B cell (primary cell): Measurements from ENCODE around the gene MX1. TPM values are rescaled to one million over a fixed set of nuclear protein-coding genes. Genes with fewer than 3 reads are reported as not detected.
A peak's percentile ranks its signal among the peaks of the same experiment; 100 is the strongest.

Source experiments
- ATAC-seq: fragments of 200-7000 bp; cut with Tn5 transposase; one replicate; pipeline ENCODE4 v1.10.0; 2021; ENCODE audit warnings: low read depth, mild to moderate bottlenecking, moderate number of reproducible peaks, moderate library complexity
- CTCF ChIA-PET: fragments of 350-600 bp; sonication (Branson Sonifier 250); formaldehyde crosslinking; loops from one replicate; lab custom pipeline; 2021; ENCODE audit warnings: antibody characterized with exemption, inconsistent platforms; lab: Charles Lee
- POLR2A ChIA-PET: fragments of 350-600 bp; sonication (Branson Sonifier 250); formaldehyde crosslinking; loops from one replicate; lab custom pipeline; 2021; ENCODE audit warnings: antibody characterized with exemption; lab: Charles Lee
- DNase-seq: peaks from one replicate; pipeline ENCODE4 v3.0.0; 2013
- H2AFZ ChIP-seq: 2 replicates; pipeline ENCODE4 v1.6.1; 2012; ENCODE audit warnings: mild to moderate bottlenecking, low read depth, low read length; ENCODE audit not compliant: insufficient read depth, poor library complexity, severe bottlenecking
- H3K27ac ChIP-seq, 2 donors: 1 replicate in 1 of 2; 2 replicates in 1 of 2; pipeline ENCODE4 v1.5.1; 2012 to 2013; ENCODE audit warnings: low read length in 2 of 2, mild to moderate bottlenecking in 2 of 2, moderate library complexity in 1 of 2
- H3K27me3 ChIP-seq, 4 experiments: fragments of 200-600 bp in 1 of 4; sonication (generic) in 1 of 4; replicated peaks in 1 of 4; 1 replicate in 2 of 4; 2 replicates in 2 of 4; pipeline versions ENCODE4 v1.6.1 to v1.7.0; 2013 to 2016; ENCODE audit warnings: low read length in 3 of 4, mild to moderate bottlenecking in 2 of 4, mixed read lengths in 1 of 4, moderate library complexity in 1 of 4; ENCODE audit not compliant: insufficient read depth in 4 of 4, control insufficient read depth in 3 of 4; ENCODE audit errors: control extremely low read depth in 1 of 4
- H3K36me3 ChIP-seq, 2 experiments: replicated peaks in 1 of 2; 1 replicate in 1 of 2; 2 replicates in 1 of 2; pipeline versions ENCODE4 v1.6.1 to v1.7.1; 2013; ENCODE audit warnings: low read length in 1 of 2; ENCODE audit not compliant: insufficient read depth in 2 of 2, control insufficient read depth in 1 of 2; ENCODE audit errors: control extremely low read depth in 1 of 2, extremely low read depth in 1 of 2
- H3K4me1 ChIP-seq, 2 donors: fragments of 200-600 bp in 1 of 2; sonication (generic) in 1 of 2; 1 replicate in 1 of 2; 2 replicates in 1 of 2; pipeline versions ENCODE4 v1.5.1 to v1.6.1; 2013 to 2017; ENCODE audit warnings: low read length in 2 of 2; ENCODE audit not compliant: control insufficient read depth in 2 of 2, insufficient read depth in 2 of 2
- H3K4me2 ChIP-seq: replicated peaks from 2 replicates; pipeline ENCODE3; 2012; ENCODE audit warnings: mild to moderate bottlenecking, low read depth, low read length; ENCODE audit not compliant: poor library complexity, severe bottlenecking
- H3K4me3 ChIP-seq, 5 experiments: fragments of 200-600 bp in 1 of 5; sonication (generic) in 1 of 5; 1 replicate in 3 of 5; 2 replicates in 2 of 5; pipeline versions ENCODE4 v1.5.1 to v1.7.0; 2011 to 2016; ENCODE audit warnings: low read length in 4 of 5, mild to moderate bottlenecking in 4 of 5, low read depth in 2 of 5, control low read depth in 1 of 5, moderate library complexity in 1 of 5; ENCODE audit not compliant: insufficient read depth in 1 of 5; ENCODE audit errors: control extremely low read depth in 1 of 5, extremely low read depth in 1 of 5
- H3K79me2 ChIP-seq: fragments of 200-600 bp; sonication (generic); one replicate; pipeline ENCODE4 v1.6.0; 2016; ENCODE audit warnings: low read length; ENCODE audit not compliant: control insufficient read depth, insufficient read depth
- H3K9ac ChIP-seq: fragments of 200-600 bp; sonication (generic); 2 replicates; pipeline ENCODE4 v1.6.1; 2017; ENCODE audit warnings: mild to moderate bottlenecking, low read length, moderate library complexity
- H3K9me3 ChIP-seq, 3 donors: one replicate each; pipeline versions ENCODE4 v1.6.1 to v1.7.1; 2013; ENCODE audit warnings: low read length in 2 of 3; ENCODE audit not compliant: control insufficient read depth in 2 of 3, insufficient read depth in 1 of 3; ENCODE audit errors: control extremely low read depth in 1 of 3
- H4K20me1 ChIP-seq: 2 replicates; pipeline ENCODE4 v1.6.0; 2012; ENCODE audit warnings: mild to moderate bottlenecking, low read length; ENCODE audit not compliant: insufficient read depth, control insufficient read depth, poor library complexity, severe bottlenecking
- H3K27ac Mint-ChIP-seq: one replicate; pipeline ENCODE4 v1.8.0; 2021; ENCODE audit warnings: mixed read lengths
- H3K27me3 Mint-ChIP-seq: one replicate; pipeline ENCODE4 v1.8.0; 2021; ENCODE audit warnings: mixed read lengths
- H3K4me1 Mint-ChIP-seq: one replicate; pipeline ENCODE4 v1.8.0; 2021; ENCODE audit warnings: mixed read lengths
- H3K4me3 Mint-ChIP-seq: one replicate; pipeline ENCODE4 v1.8.0; 2021; ENCODE audit warnings: mixed read lengths
- H3K9me3 Mint-ChIP-seq: one replicate; pipeline ENCODE4 v1.8.0; 2022; ENCODE audit warnings: mixed read lengths; ENCODE audit not compliant: insufficient read depth
- CTCF ChIP-seq: fragments of 200-600 bp; IDR thresholded peaks from one replicate; pipeline ENCODE4 v1.8.0; 2022; ENCODE audit warnings: antibody characterized with exemption, mild to moderate bottlenecking
- EZH2 ChIP-seq: IDR thresholded peaks from 2 replicates; pipeline ENCODE4 v1.6.1; 2012; ENCODE audit warnings: borderline replicate concordance, low read depth, mild to moderate bottlenecking, moderate library complexity, low read length; ENCODE audit not compliant: insufficient read depth, poor library complexity, severe bottlenecking
- WGBS: methylation state at CpG from one replicate; pipeline ENCODE4 v1.1.5; 2013; ENCODE audit warnings: missing lambda C conversion rate; ENCODE audit not compliant: insufficient coverage; 5-methylcytosine and 5-hydroxymethylcytosine counted together
- intact Hi-C: fragments of 100-400 bp; cut with micrococcal nuclease; formaldehyde crosslinking; loops from one replicate; pipeline ENCODE4 v1.10.0; 2022
- polyA plus RNA-seq: library from polyadenylated mRNA; depleted of rRNA; stranded (reverse); fragments of >200 nt; gene quantifications from 2 replicates; pipeline ENCODE4 v1.2.3, GENCODE V29; 2012
- total RNA-seq, 2 donors: library from RNA; stranded (reverse); fragments of 120-200 nt in 1 of 2; gene quantifications; 1 replicate in 1 of 2; 2 replicates in 1 of 2; pipeline versions ENCODE4 v1.2.3 to v1.2.4, GENCODE V29; 2013 to 2022

Gene MX1
- total and polyA plus RNA-seq, 2 donors (not counting 1 experiment from before 2014, with no cell fraction given) = 57.6 to 62.9 TPM

DNA sequence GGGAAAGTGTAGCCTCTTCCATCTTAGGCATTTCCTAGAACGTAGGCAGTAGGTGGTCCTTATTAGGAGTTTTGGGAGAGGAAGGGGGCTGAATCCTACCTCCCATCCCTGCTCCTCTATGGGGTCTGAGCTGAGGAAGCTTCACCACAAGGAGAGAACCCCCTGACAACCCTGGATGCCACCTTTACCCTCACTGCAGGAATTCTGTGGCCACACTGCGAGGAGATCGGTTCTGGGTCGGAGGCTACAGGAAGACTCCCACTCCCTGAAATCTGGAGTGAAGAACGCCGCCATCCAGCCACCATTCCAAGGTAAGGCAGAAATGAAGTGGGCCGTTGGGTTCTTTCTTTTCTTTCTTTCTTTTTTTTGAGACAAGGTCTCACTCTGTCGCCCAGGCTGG, 1.5 kb downstream of the MX1 start:
- no peak overlapping the region for H2AFZ ChIP-seq
- Mint-ChIP-seq H3K27me3 (no peaks in the 10 kb centered on the region), H3K4me3 (peak overlapping the region; percentile 99), H3K9me3 (no peaks in the 10 kb centered on the region), H3K4me1 (peaks cover 80% of the 10 kb centered on the region), H3K27ac (peak overlapping the region; percentile 77)
- WGBS = 94% methylated on average over 6 of the region's 8 CpGs
- intact Hi-C loops = loop anchor here (2.0 kb wide), 1 partner anchor 59 kb away; no protein-coding TSS in a partner anchor
- no peaks in the 10 kb centered on the region for H3K27me3 ChIP-seq
- H3K9ac ChIP-seq = peak overlapping the region; percentile 80
- ChIA-PET CTCF (interaction anchor here (1.7 to 4.4 kb wide), 3 partner anchors 33 to 144 kb away, joined by 3 to 23 read pairs (median 15); no protein-coding TSS in a partner anchor), POLR2A (interaction anchor here (0.6 to 1.9 kb wide), 2 partner anchors 59 to 206 kb away, joined by 5 to 11 read pairs; no protein-coding TSS in a partner anchor)
- no peak for ATAC-seq
- TF ChIP-seq CTCF (no peak), EZH2 (no peak)
- peaks cover 0 to 2% (median 0%) of the 10 kb centered on the region in 3 donors for H3K9me3 ChIP-seq
- peaks cover 12% of the 10 kb centered on the region for H3K79me2 ChIP-seq
- no peak overlapping the region for H3K27ac ChIP-seq
- peak overlapping the region; percentile 95 for H3K4me2 ChIP-seq
- no peak for DNase-seq
- peak overlapping the region in 1 of 5 experiments; percentile 74 for H3K4me3 ChIP-seq
- peaks cover 8% of the 10 kb centered on the region for H4K20me1 ChIP-seq
- peaks cover 62 to 78% of the 10 kb centered on the region in 2 donors for H3K4me1 ChIP-seq
- H3K36me3 ChIP-seq = peaks cover 3 to 35% of the 10 kb centered on the region in 2 experiments

- Histone ChIP-seq H2AFZ (no peak overlapping the region), H3K27ac (no peak overlapping the region), H3K4me1 (peaks cover 60 to 77% of the 10 kb centered on the region in 2 donors), H3K27me3 (no peaks in the 10 kb centered on the region), H3K36me3 (peaks cover 3 to 42% of the 10 kb centered on the region in 2 experiments), H4K20me1 (peaks cover 8% of the 10 kb centered on the region), H3K9ac (no peak overlapping the region), H3K79me2 (peaks cover 12% of the 10 kb centered on the region), H3K9me3 (peaks cover 0 to 2% (median under 1%) of the 10 kb centered on the region in 3 donors), H3K4me3 (no peak overlapping the region), H3K4me2 (no peak overlapping the region)
- Mint-ChIP-seq H3K4me3 (peak overlapping the region; percentile 99), H3K27ac (peak overlapping the region; percentile 57), H3K4me1 (peaks cover 79% of the 10 kb centered on the region), H3K9me3 (no peaks in the 10 kb centered on the region), H3K27me3 (no peaks in the 10 kb centered on the region)
- TF ChIP-seq CTCF (no peak), EZH2 (no peak)
- ChIA-PET CTCF (interaction anchor here (1.4 kb wide), 1 partner anchor 11 kb away, joined by 4 read pairs; no protein-coding TSS in a partner anchor), POLR2A (interaction anchor here (1.9 kb wide), 1 partner anchor 60 kb away, joined by 5 read pairs; no protein-coding TSS in a partner anchor)
- no peak for DNase-seq
- intact Hi-C loops = no loop called here
- WGBS = 98% methylated on average over 8 of the region's 8 CpGs
- no peak for ATAC-seq
These were observed 2.3 kb downstream of the MX1 start for GRCh38 chr21:41428311-41428710.
